Keratinocyte (primary cell): Measurements from ENCODE around the gene PDCD4. TPM values are rescaled to one million over a fixed set of nuclear protein-coding genes. Genes with fewer than 3 reads are reported as not detected.
A peak's percentile ranks its signal among the peaks of the same experiment; 100 is the strongest.

Experiments used
- DNase-seq: peaks from one replicate; pipeline ENCODE4 v3.0.0-alpha.2; 2011; ENCODE audit warnings: low read depth, missing footprints, low spot score
- FAIRE-seq: peaks from 2 replicates; lab custom pipeline; 2011; peaks lifted over from hg19 to GRCh38; lab: Jason Lieb, UNC
- H2AFZ ChIP-seq: 2 replicates; pipeline ENCODE4 v1.6.0; 2012; ENCODE audit warnings: low read length, control low read depth, inconsistent platforms; ENCODE audit not compliant: control insufficient read depth
- H3K27ac ChIP-seq: 2 replicates; pipeline ENCODE4 v1.5.1; 2011; ENCODE audit warnings: low read length; ENCODE audit not compliant: control insufficient read depth, insufficient read depth
- H3K27me3 ChIP-seq: 3 replicates; pipeline ENCODE4 v1.6.0; 2011; ENCODE audit warnings: low read length; ENCODE audit not compliant: control insufficient read depth, insufficient read depth; ENCODE audit errors: extremely low read depth
- H3K36me3 ChIP-seq, 2 experiments: 2 replicates in 1 of 2; 3 replicates in 1 of 2; pipeline ENCODE4 v1.5.1; 2011; ENCODE audit warnings: low read length in 2 of 2, mild to moderate bottlenecking in 1 of 2; ENCODE audit not compliant: control insufficient read depth in 2 of 2, insufficient read depth in 2 of 2; ENCODE audit errors: extremely low read depth in 1 of 2
- H3K4me1 ChIP-seq: 3 replicates; pipeline ENCODE4 v1.5.1; 2011; ENCODE audit warnings: low read length; ENCODE audit not compliant: control insufficient read depth, insufficient read depth; ENCODE audit errors: extremely low read depth
- H3K4me2 ChIP-seq: 3 replicates; pipeline ENCODE4 v1.6.0; 2011; ENCODE audit warnings: low read depth, low read length; ENCODE audit not compliant: control insufficient read depth, insufficient read depth; ENCODE audit errors: extremely low read depth
- H3K4me3 ChIP-seq, 3 experiments: fragments of 200-600 bp in 1 of 3; sonication (generic) in 1 of 3; 2 replicates in 2 of 3; 3 replicates in 1 of 3; pipeline ENCODE4 v1.5.1; 2011 to 2016; ENCODE audit warnings: low read length in 3 of 3, mild to moderate bottlenecking in 3 of 3, control low read depth in 2 of 3, inconsistent platforms in 1 of 3, low read depth in 1 of 3, mixed read lengths in 1 of 3, mixed run types in 1 of 3, moderate library complexity in 1 of 3; ENCODE audit not compliant: control insufficient read depth in 2 of 3, insufficient read depth in 2 of 3; ENCODE audit errors: extremely low read depth in 1 of 3
- H3K79me2 ChIP-seq: 2 replicates; pipeline ENCODE4 v1.6.0; 2012; ENCODE audit warnings: low read length; ENCODE audit not compliant: control insufficient read depth, insufficient read depth
- H3K9ac ChIP-seq: 3 replicates; pipeline ENCODE4 v1.6.0; 2011; ENCODE audit warnings: low read length; ENCODE audit not compliant: control insufficient read depth, insufficient read depth; ENCODE audit errors: extremely low read depth
- H3K9me1 ChIP-seq: 3 replicates; pipeline ENCODE4 v1.6.0; 2011; ENCODE audit warnings: low read length; ENCODE audit not compliant: control insufficient read depth, insufficient read depth; ENCODE audit errors: extremely low read depth
- H3K9me3 ChIP-seq: 2 replicates; pipeline ENCODE4 v1.5.1; 2012; ENCODE audit warnings: low read depth, low read length; ENCODE audit not compliant: control insufficient read depth
- H4K20me1 ChIP-seq: 3 replicates; pipeline ENCODE4 v1.6.0; 2011; ENCODE audit warnings: low read length; ENCODE audit not compliant: control insufficient read depth, insufficient read depth; ENCODE audit errors: extremely low read depth
- EZH2 ChIP-seq: IDR thresholded peaks from one replicate; pipeline ENCODE4 v1.6.1; 2012; ENCODE audit warnings: inconsistent platforms, mild to moderate bottlenecking, low read length, moderate library complexity
- dilution Hi-C: fragments of 300-500 bp; cut with MboI; formaldehyde crosslinking; loops from one replicate; pipeline ENCODE4 v1.7.0; 2020; ENCODE audit warnings: low sequenced_read_pairs; ENCODE audit not compliant: extremely low pct_ligation_motif_present
- polyA plus RNA-seq, 5 experiments: library from polyadenylated mRNA; depleted of rRNA in 3 of 5; stranded (reverse) in 3 of 5; stranded (forward) in 1 of 5; unstranded in 1 of 5; fragments of >200 nt; gene quantifications; 1 replicate in 1 of 5; 2 replicates in 3 of 5; 3 replicates in 1 of 5; pipeline versions ENCODE4 v1.2.1 to v1.2.3, GENCODE V29; 2011 to 2012; ENCODE audit warnings: missing spikeins in 2 of 5, low read depth in 1 of 5, low replicate concordance in 1 of 5
- TF ChIP-seq, protein P1 (sequence below), 3 experiments: IDR thresholded peaks in 1 of 3; conservative IDR thresholded peaks in 1 of 3; optimal IDR thresholded peaks in 1 of 3; 2 replicates in 2 of 3; 3 replicates in 1 of 3; pipeline versions ENCODE3 to v1.5.1; 2011; ENCODE audit warnings: low read length in 3 of 3, mild to moderate bottlenecking in 3 of 3, moderate library complexity in 2 of 3, control low read depth in 1 of 3, inconsistent platforms in 1 of 3; ENCODE audit not compliant: insufficient read depth in 2 of 3; ENCODE audit errors: extremely low read depth in 1 of 3

The PDCD4 gene
- polyA plus RNA-seq, 1 donor (not counting 4 experiments of a cell fraction or from before 2014, with no cell fraction given), result 146 TPM

DNA sequence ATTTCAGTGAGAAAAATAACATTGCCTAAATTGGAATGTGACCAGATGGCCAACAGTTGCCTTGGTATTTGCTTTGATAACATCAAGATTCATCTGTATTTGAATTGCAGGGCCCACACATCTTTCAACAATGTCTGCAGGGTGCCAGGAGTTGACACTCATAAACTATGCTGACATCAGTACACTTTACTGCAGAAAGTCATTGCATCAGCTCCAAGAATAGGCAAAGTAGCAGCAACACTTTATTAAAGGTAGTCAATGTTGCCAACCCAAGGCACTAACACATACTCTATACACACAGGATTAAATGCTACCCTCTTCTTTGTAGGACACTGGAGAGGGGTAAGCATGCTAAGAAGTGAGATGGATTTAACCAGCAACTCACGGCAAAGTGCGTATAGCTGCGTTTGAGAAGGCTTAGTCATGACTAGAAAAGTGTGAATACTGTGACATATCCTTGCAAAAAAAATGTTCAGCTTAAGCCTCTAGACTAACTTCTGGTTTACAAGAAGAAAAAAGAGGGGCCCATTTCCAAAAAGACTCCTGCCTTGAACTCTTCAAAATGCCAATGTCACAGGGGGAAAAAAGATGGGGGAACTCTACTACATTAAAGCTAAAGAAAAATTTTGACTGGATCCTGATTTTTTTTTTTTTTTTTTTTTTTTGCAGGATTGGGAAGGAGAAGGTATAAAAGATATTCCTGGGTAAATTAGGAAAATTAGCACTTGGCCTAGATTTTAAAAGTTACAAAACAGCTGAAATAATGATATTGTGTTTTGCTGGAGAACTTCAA lies 45.0 kb downstream of the PDCD4 start:
- no peak overlapping the region for H2AFZ ChIP-seq
- peak; percentile 5 for FAIRE-seq
- no peaks in the 10 kb centered on the region for H4K20me1 ChIP-seq
- TF ChIP-seq EZH2, result no peak
- TF ChIP-seq, protein P1, sequence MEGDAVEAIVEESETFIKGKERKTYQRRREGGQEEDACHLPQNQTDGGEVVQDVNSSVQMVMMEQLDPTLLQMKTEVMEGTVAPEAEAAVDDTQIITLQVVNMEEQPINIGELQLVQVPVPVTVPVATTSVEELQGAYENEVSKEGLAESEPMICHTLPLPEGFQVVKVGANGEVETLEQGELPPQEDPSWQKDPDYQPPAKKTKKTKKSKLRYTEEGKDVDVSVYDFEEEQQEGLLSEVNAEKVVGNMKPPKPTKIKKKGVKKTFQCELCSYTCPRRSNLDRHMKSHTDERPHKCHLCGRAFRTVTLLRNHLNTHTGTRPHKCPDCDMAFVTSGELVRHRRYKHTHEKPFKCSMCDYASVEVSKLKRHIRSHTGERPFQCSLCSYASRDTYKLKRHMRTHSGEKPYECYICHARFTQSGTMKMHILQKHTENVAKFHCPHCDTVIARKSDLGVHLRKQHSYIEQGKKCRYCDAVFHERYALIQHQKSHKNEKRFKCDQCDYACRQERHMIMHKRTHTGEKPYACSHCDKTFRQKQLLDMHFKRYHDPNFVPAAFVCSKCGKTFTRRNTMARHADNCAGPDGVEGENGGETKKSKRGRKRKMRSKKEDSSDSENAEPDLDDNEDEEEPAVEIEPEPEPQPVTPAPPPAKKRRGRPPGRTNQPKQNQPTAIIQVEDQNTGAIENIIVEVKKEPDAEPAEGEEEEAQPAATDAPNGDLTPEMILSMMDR (optimal IDR thresholded peaks at IDR 0.05 in 1 of 3, IDR thresholded peaks at IDR 0.05 in 1 of 3, conservative IDR thresholded peaks at IDR 0.05 in 1 of 3; ENCODE audit: extremely low read depth in 1 of 3, insufficient read depth in 2 of 3, low read length in 3 of 3), result no peak
- H3K9ac ChIP-seq, result no peak overlapping the region
- H3K4me2 ChIP-seq, result no peak overlapping the region
- H3K9me1 ChIP-seq, result no peaks in the 10 kb centered on the region
- dilution Hi-C loops, result no loop called here
- no peak overlapping the region for H3K4me3 ChIP-seq
- peaks cover 19% of the 10 kb centered on the region for H3K79me2 ChIP-seq
- H3K36me3 ChIP-seq, result no peaks in the 10 kb centered on the region
- no peaks in the 10 kb centered on the region for H3K9me3 ChIP-seq
- H3K27ac ChIP-seq, result no peak overlapping the region
- H3K4me1 ChIP-seq, result peaks cover 16% of the 10 kb centered on the region
- DNase-seq, result no peak
- H3K27me3 ChIP-seq, result no peaks in the 10 kb centered on the region

DNA sequence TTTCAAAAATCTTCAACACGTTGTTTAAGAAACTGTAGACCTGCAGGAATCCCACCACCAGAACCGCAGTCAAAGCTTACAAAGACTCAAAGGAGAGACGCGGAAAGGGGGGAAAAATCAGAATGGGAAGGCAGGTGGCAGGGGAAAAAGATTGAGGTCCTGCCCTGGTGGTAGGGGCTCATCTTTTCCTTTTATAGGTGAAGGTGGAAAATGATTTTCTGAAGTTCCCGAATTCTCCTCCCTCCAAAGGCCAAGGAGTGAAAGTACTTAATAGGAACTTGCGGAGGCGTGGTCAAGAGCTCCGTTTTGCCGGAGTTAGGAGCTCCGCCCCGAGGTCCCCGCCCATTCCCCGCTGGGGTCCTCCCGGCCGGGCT lies 46.5 kb downstream of the PDCD4 start:
- H4K20me1 ChIP-seq, result no peaks in the 10 kb centered on the region
- H3K27ac ChIP-seq, result peak overlapping the region; percentile 94
- peak overlapping the region; percentile 97 for H3K9ac ChIP-seq
- peaks cover 34% of the 10 kb centered on the region for H3K79me2 ChIP-seq
- H2AFZ ChIP-seq, result peak overlapping the region; percentile 72
- FAIRE-seq (no peak), DNase-seq (peak; percentile 59)
- peak overlapping the region; percentile 74 to 88 (median 87) for H3K4me3 ChIP-seq
- H3K4me1 ChIP-seq, result peaks cover 10% of the 10 kb centered on the region
- H3K9me3 ChIP-seq, result no peaks in the 10 kb centered on the region
- H3K27me3 ChIP-seq, result no peaks in the 10 kb centered on the region
- dilution Hi-C loops, result no loop called here
- H3K4me2 ChIP-seq, result peak overlapping the region; percentile 81
- H3K9me1 ChIP-seq, result no peaks in the 10 kb centered on the region
- no peaks in the 10 kb centered on the region for H3K36me3 ChIP-seq
- TF ChIP-seq EZH2, result no peak
